WTC11 (cell line): ENCODE data around the gene GRIN3B. TPM values are rescaled to one million over a fixed set of nuclear protein-coding genes. Genes with fewer than 3 reads are reported as not detected.
A peak's percentile ranks its signal among the peaks of the same experiment; 100 is the strongest.

ENCODE experiments used
- ATAC-seq: fragments of 200-7000 bp; cut with Tn5 transposase; 2 replicates; pipeline ENCODE4 v1.10.0; 2021; ENCODE audit warnings: mild to moderate bottlenecking, moderate library complexity
- CTCF ChIA-PET: fragments of 300-600 bp; sonication (Branson Sonifier 250); formaldehyde crosslinking; loops from one replicate; lab custom pipeline; 2021; ENCODE audit warnings: antibody characterized with exemption; lab: Charles Lee
- POLR2A ChIA-PET: fragments of 350-600 bp; sonication (Branson Sonifier 250); formaldehyde crosslinking; loops from one replicate; lab custom pipeline; 2021; ENCODE audit warnings: antibody characterized with exemption; lab: Charles Lee
- DNase-seq: peaks from one replicate; pipeline ENCODE4 v3.0.0; 2021; ENCODE audit warnings: low spot score
- H3K27ac Mint-ChIP-seq: 2 replicates; pipeline ENCODE4 v1.8.0; 2021; ENCODE audit warnings: mixed read lengths
- H3K27me3 Mint-ChIP-seq: 2 replicates; pipeline ENCODE4 v1.8.0; 2021; ENCODE audit warnings: low read depth, mild to moderate bottlenecking, moderate library complexity, mixed read lengths
- H3K36me3 Mint-ChIP-seq: 2 replicates; pipeline ENCODE4 v1.8.0; 2021; ENCODE audit warnings: mixed read lengths
- H3K4me1 Mint-ChIP-seq: 2 replicates; pipeline ENCODE4 v1.8.0; 2022; ENCODE audit warnings: mixed read lengths
- H3K4me3 Mint-ChIP-seq: 2 replicates; pipeline ENCODE4 v1.8.0; 2021; ENCODE audit warnings: mild to moderate bottlenecking, moderate library complexity, mixed read lengths
- H3K9me3 Mint-ChIP-seq: 2 replicates; pipeline ENCODE4 v1.8.0; 2021; ENCODE audit warnings: mixed read lengths
- ATF3 ChIP-seq: sonication (generic); formaldehyde crosslinking; conservative IDR thresholded peaks from 2 replicates; pipeline ENCODE4 v1.8.1; 2022; ENCODE audit warnings: mild to moderate bottlenecking, missing genetic modification reagents
- CREM ChIP-seq: sonication (generic); formaldehyde crosslinking; IDR thresholded peaks from 2 replicates; pipeline ENCODE4 v1.8.1; 2022; ENCODE audit warnings: mild to moderate bottlenecking, missing genetic modification reagents, moderate library complexity
- E2F1 ChIP-seq: sonication (generic); formaldehyde crosslinking; IDR thresholded peaks from 2 replicates; pipeline ENCODE4 v1.8.0; 2022; ENCODE audit warnings: mild to moderate bottlenecking, missing genetic modification reagents
- ETV6 ChIP-seq: sonication (generic); formaldehyde crosslinking; IDR thresholded peaks from 2 replicates; pipeline ENCODE4 v1.8.1; 2022; ENCODE audit warnings: mild to moderate bottlenecking, missing genetic modification reagents
- FOXJ3 ChIP-seq: sonication (generic); formaldehyde crosslinking; IDR thresholded peaks from 2 replicates; pipeline ENCODE4 v1.9.0; 2021; ENCODE audit warnings: missing genetic modification reagents, mild to moderate bottlenecking, borderline replicate concordance
- FOXP1 ChIP-seq: sonication (generic); formaldehyde crosslinking; IDR thresholded peaks from 2 replicates; pipeline ENCODE4 v1.8.0; 2022; ENCODE audit warnings: missing genetic modification reagents, mild to moderate bottlenecking, moderate library complexity, borderline replicate concordance
- GABPB1 ChIP-seq: sonication (generic); formaldehyde crosslinking; IDR thresholded peaks from 2 replicates; pipeline ENCODE4 v1.8.1; 2023; ENCODE audit warnings: mild to moderate bottlenecking, missing genetic modification reagents
- HMGXB4 ChIP-seq: sonication (generic); formaldehyde crosslinking; IDR thresholded peaks from 2 replicates; pipeline ENCODE4 v1.8.1; 2023; ENCODE audit warnings: mild to moderate bottlenecking, moderate library complexity, missing genetic modification reagents
- NFE2L1 ChIP-seq: sonication (generic); formaldehyde crosslinking; IDR thresholded peaks from 2 replicates; pipeline ENCODE4 v1.8.1; 2023; ENCODE audit warnings: missing genetic modification reagents
- SP1 ChIP-seq: sonication (generic); formaldehyde crosslinking; conservative IDR thresholded peaks from 2 replicates; pipeline ENCODE4 v1.8.1; 2022; ENCODE audit warnings: missing genetic modification reagents
- STAT6 ChIP-seq: sonication (generic); formaldehyde crosslinking; conservative IDR thresholded peaks from 2 replicates; pipeline ENCODE4 v1.8.1; 2023; ENCODE audit warnings: mild to moderate bottlenecking, low read depth, missing genetic modification reagents, moderate library complexity
- TEAD4 ChIP-seq: sonication (generic); formaldehyde crosslinking; IDR thresholded peaks from 2 replicates; pipeline ENCODE4 v1.8.0; 2022; ENCODE audit warnings: mild to moderate bottlenecking, missing genetic modification reagents
- ZBTB21 ChIP-seq: sonication (generic); formaldehyde crosslinking; IDR thresholded peaks from 2 replicates; pipeline ENCODE4 v1.8.1; 2023; ENCODE audit warnings: mild to moderate bottlenecking, missing genetic modification reagents, borderline replicate concordance
- total RNA-seq: library from RNA; stranded (reverse); gene quantifications from 3 replicates; pipeline ENCODE4 v1.2.3, GENCODE V29; 2021
- TF ChIP-seq, protein P1 (sequence below): sonication (generic); formaldehyde crosslinking; IDR thresholded peaks from 2 replicates; pipeline ENCODE4 v1.8.0; 2022; ENCODE audit warnings: missing genetic modification reagents
- TF ChIP-seq, protein P2 (sequence below): fragments of 250-450 bp; sonication (Bioruptor Pico); IDR thresholded peaks from 2 replicates; pipeline ENCODE4 v1.9.0; 2021; ENCODE audit warnings: moderate library complexity, mild to moderate bottlenecking, inconsistent platforms, borderline replicate concordance

The GRIN3B gene
- total RNA-seq, 1 experiment from 2014 or later: 1.9 TPM

- H3K27me3 Mint-ChIP-seq: peaks cover 49% of the 10 kb centered on the region
- H3K27ac Mint-ChIP-seq: no peak overlapping the region
- peaks cover 5% of the 10 kb centered on the region; the same call in 1 of the 2 replicates for H3K4me1 Mint-ChIP-seq
- H3K9me3 Mint-ChIP-seq: no peaks in the 10 kb centered on the region
- no peaks in the 10 kb centered on the region for H3K36me3 Mint-ChIP-seq
- no peak for DNase-seq
- CTCF ChIA-PET: interaction anchor here (0.9 to 1.6 kb wide), 9 partner anchors 18 to 220 kb away, joined by 3 to 4 read pairs (median 3); no protein-coding TSS in a partner anchor
- peak overlapping the region; percentile 64 for H3K4me3 Mint-ChIP-seq
- TF ChIP-seq ATF3 (CRISPR knock-in tag): no peak
- TF ChIP-seq, protein P1, sequence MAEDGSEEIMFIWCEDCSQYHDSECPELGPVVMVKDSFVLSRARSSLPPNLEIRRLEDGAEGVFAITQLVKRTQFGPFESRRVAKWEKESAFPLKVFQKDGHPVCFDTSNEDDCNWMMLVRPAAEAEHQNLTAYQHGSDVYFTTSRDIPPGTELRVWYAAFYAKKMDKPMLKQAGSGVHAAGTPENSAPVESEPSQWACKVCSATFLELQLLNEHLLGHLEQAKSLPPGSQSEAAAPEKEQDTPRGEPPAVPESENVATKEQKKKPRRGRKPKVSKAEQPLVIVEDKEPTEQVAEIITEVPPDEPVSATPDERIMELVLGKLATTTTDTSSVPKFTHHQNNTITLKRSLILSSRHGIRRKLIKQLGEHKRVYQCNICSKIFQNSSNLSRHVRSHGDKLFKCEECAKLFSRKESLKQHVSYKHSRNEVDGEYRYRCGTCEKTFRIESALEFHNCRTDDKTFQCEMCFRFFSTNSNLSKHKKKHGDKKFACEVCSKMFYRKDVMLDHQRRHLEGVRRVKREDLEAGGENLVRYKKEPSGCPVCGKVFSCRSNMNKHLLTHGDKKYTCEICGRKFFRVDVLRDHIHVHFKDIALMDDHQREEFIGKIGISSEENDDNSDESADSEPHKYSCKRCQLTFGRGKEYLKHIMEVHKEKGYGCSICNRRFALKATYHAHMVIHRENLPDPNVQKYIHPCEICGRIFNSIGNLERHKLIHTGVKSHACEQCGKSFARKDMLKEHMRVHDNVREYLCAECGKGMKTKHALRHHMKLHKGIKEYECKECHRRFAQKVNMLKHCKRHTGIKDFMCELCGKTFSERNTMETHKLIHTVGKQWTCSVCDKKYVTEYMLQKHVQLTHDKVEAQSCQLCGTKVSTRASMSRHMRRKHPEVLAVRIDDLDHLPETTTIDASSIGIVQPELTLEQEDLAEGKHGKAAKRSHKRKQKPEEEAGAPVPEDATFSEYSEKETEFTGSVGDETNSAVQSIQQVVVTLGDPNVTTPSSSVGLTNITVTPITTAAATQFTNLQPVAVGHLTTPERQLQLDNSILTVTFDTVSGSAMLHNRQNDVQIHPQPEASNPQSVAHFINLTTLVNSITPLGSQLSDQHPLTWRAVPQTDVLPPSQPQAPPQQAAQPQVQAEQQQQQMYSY (CRISPR knock-in tag): no peak
- 0 out of 2 replicates have a peak, but pooled peaks have one; percentile 6 for TF ChIP-seq SP1 (CRISPR knock-in tag)
- no peak for TF ChIP-seq GABPB1 (CRISPR knock-in tag)
- TF ChIP-seq FOXP1 (CRISPR knock-in tag): no peak
- no peak for TF ChIP-seq STAT6
- no peak for TF ChIP-seq CREM (CRISPR knock-in tag)
- TF ChIP-seq, protein P2, sequence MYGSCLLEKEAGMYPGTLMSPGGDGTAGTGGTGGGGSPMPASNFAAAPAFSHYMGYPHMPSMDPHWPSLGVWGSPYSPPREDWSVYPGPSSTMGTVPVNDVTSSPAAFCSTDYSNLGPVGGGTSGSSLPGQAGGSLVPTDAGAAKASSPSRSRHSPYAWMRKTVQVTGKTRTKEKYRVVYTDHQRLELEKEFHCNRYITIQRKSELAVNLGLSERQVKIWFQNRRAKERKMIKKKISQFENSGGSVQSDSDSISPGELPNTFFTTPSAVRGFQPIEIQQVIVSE (CRISPR knock-in tag): no peak
- TF ChIP-seq TEAD4 (CRISPR knock-in tag): no peak
- TF ChIP-seq, all 79 proteins: peak for 1
- peak; percentile 5 for ATAC-seq
- POLR2A ChIA-PET: no interaction called here
Measured at GRCh38 chr19:1000591-1001537, 645 bp downstream of the GRIN3B start.

GRCh38 chr19:1001538-1002166 is 1.4 kb downstream of the GRIN3B start:
- Mint-ChIP-seq H3K27me3 (peaks cover 46% of the 10 kb centered on the region), H3K4me1 (peaks cover under 1% of the 10 kb centered on the region; the same call in 1 of the 2 replicates), H3K27ac (no peak overlapping the region), H3K36me3 (0 out of 2 replicates have a peak, but pooled peaks cover 2% of the 10 kb centered on the region), H3K4me3 (peak overlapping the region; percentile 64), H3K9me3 (no peaks in the 10 kb centered on the region)
- DNase-seq (peak; percentile 89), ATAC-seq (peak; percentile 63)
- ChIA-PET POLR2A (no interaction called here), CTCF (interaction anchor here (0.6 to 1.6 kb wide), 9 partner anchors 22 to 220 kb away, joined by 3 to 4 read pairs (median 3); no protein-coding TSS in a partner anchor)
- TF ChIP-seq, protein P1 (CRISPR knock-in tag): no peak
- TF ChIP-seq HMGXB4 (CRISPR knock-in tag) (0 out of 2 replicates have a peak, but pooled peaks have one; percentile 64), FOXJ3 (CRISPR knock-in tag) (no peak), ETV6 (CRISPR knock-in tag) (no peak), NFE2L1 (CRISPR knock-in tag) (no peak), ZBTB21 (no peak), E2F1 (CRISPR knock-in tag) (no peak)
